Activated CD4-positive, alpha-beta T cell treated with anti-CD3 and anti-CD28 coated beads, Interleukin-2, amount 50 U/mL, for 1 hour (primary cell): ENCODE measurements around the gene NFKBIA.
"Not testable (repeated sequence)": the region's sequence is repeated elsewhere in the genome, so short reads cannot be mapped to it uniquely, and the experiment has no call there.

ENCODE experiments used
- DNase-seq: peaks from one replicate; pipeline ENCODE4 v3.0.0-alpha.2; 2020

Gene NFKBIA

GRCh38 chr14:35366521-35366976 is 38.0 kb downstream of the NFKBIA start:
- no peak for DNase-seq

DNA sequence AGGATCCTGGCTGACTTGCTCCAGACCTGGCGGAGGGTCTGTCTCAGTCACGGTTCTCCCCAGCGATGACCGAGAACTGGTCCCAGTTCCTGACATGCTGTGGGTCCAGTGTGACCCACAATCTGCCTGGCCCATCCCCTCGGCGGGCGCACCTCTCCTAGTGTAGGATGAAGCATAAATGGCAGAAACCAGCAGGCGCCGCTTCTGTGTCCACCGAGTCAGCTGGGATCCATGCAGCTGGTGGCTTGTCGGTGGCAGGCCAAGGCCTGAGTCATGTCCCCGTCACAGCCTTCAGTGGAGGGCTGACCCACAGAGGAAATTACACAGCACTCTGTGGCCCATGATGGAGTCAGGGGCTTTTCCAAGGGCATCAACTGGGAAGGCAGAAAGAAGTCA is 38.5 kb downstream of the NFKBIA start:
- DNase-seq = no peak

GRCh38 chr14:35365130-35366055 is 39.2 kb downstream of the NFKBIA start:
- DNase-seq = peak; percentile 7

DNA sequence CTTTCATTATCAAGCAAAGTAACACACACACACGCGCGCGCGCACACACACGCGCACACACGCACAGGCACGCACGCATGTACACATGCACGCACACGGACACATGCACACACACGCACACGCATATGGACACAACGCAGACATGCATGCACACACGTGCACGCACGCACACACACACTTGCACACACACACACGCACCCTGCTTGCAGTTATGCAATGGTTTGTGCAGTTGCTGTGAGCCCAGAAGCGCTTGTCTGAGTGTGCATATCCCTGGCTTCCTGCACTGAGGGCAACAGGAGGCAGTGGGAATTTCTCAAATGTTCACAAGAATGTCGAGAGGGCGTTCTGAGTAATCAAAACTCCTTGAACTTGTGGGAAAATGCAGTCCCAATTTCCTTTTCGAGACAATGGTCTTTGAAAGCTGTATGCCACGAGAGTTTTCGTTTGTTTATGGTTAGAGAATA is 41.6 kb downstream of the NFKBIA start:
- DNase-seq = no peak

DNA sequence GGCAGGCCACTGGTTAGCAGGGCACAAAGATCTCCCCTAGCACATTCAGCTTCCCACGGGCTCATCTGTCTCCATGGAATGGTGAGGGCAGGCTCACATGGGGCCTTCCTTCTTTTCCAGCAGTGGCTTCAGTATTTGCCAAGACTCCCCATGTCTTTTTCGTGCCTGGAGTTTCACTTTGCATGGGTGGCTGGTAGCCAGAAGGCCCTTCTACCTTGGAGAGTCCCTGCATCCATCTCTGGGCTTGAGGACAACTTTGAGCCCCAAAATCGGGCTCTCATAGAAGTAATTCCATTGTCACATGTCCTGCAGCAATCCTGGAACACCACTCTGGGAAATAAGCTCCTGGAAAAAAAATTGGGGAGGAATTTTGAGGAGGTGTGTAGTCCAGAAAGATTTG is 42.1 kb downstream of the NFKBIA start:
- no peak for DNase-seq

DNA sequence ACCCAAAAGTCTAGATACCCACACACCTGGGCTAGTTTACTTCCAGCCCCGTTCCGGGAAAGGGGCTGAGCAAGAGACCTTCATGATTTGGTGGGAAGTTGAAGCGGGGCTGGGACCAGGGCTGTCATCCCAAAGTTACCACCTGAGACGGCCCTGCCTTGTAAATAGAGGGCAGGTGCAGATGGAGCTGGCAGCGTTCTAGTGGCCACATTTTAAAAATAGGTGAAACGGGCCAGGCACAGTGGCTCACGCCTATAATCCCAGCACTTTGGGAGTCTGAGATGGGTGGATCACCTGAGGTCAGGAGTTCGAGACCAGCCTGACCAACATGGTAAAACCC is 43.4 kb downstream of the NFKBIA start:
- DNase-seq = no peak

DNA sequence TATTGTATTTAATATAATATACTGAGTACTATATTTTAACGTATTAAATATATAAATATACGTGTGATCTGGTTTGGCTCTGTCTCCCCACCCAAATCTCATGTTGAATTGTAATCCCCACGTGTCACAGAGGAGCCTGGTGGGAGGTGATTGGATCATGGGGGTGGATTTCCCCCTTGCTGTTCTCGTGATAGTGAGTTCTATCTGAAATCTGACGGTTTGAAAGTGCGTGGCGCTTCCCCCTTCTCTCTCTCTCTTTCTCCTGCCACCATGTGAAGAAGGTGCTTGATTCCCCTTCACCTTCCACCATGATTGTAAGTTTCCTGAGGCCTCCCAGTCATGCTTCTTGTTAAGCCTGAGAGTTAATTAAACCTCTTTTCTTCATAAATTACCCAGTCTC is 44.9 kb downstream of the NFKBIA start:
- DNase-seq = not testable (repeated sequence)

DNA sequence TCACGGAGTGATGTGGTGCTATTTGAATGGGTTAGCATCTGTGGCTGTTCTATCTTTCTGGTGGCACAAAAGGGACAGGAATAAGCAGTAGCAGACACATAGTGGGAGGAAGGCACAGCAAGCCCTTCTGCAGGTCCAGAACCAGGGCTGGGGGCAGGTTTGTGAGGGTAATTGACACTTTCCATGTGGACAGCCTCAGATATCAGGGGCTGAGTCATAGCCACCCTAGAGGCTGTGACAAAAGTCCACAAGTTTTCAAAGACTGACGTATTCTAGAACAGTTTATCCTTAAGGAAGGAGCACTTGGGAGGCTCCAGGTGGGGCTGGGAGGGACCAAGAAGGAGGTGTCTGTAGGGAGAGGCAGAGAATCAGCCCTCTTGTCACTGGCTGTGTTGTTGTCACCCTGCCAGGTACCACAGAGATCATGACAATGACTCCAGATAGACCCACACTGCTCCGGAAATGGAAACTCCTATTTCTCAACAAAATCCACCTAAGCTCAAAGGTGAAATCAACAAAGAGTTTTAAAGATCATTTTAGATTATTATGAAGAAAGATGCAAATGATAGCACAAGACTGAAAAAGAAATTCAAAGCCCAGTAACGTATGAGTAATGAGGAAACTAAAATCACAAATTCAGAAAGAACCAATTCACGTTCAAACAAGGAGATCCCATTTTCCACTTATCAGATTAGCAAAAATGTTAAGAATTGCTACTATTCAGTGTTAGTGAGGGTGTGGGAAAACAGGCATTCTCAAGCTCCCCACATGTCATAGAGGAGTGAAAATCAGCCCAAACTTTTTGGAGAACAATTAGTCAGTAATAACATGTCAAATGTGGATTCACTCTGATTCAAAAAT is 48.3 kb downstream of the NFKBIA start:
- DNase-seq = no peak

DNA sequence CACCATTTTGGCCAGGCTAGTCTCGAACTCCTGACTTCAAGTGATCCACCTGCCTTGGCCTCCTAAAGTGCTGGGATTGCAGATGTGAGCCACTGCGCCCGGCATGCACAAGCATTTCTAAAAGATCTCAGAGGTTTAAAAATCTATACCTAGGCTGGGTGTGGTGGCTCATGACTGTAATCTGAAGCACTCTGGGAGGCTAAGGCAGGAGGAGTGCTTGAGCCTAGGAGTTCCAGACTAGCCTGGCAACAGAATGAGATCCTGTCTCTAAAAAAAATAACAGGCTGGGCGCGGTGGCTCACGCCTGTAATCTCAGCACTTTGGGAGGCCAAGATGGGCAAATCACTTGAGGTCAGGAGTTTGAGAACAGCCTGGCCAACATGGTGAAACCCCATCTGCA is 49.3 kb downstream of the NFKBIA start:
- DNase-seq = not testable (repeated sequence)

DNA sequence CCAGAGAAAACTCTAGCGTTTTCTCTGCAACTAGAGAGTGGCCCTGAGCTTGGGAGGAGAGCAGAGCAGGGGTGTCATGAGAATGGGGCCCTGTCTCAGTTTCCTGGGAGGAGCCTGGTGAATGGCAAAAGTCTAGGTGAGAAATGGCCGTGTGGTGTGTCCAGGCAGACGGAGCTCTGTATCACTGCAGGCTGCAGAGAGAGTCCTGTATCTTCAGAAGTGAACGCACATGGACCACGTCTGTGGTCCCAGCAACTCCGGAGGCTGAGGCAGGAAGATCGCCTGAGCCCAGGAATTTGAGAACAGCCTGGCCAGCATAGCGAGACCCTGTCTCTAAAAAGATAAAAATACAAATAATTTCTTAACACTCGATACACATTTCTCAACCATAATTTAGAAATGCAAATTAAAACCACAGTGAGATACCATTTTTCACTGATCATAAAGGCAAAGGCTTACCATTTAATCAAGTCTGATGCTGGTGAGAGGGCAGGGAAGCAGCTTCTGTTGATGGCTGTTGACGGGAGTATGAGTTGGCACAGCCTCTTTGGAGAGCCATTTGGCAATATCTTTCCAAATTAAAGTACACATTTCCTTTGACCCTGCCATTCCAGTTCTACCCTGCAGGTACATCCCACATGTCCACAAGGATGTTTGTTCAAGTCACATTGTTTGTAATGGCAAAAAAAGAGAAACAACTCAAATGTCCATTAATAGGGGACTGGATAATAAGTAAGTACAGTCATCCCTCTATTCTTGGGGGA is 51.0 kb downstream of the NFKBIA start:
- no peak for DNase-seq

- no peak for DNase-seq
Measured at GRCh38 chr14:35352274-35353233, 52.0 kb downstream of the NFKBIA start.

DNA sequence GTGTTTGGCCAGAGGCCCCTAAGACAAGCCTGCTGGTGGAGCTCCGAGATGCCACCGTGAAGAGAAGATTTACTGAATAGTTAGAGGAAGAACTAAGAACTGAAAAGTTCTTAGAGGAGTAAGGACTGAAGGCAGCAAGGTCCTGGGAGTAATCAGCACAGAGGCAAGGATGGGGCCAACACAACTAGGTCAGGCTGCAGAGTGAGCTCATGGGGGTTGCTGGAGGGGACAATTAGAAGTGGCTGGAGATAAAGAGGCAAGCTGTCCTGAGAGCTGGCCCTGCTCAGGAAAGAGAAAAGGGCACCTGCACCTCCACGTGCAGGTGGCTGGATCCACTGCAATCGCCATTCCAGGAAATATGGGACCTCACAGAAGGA is 52.7 kb downstream of the NFKBIA start:
- DNase-seq = no peak
